GM23248 (cell line): ENCODE results near the gene MYO5C. TPM values are rescaled to one million over a fixed set of nuclear protein-coding genes. Genes with fewer than 3 reads are reported as not detected.

Experiments used
- DNase-seq: peaks from one replicate; pipeline ENCODE4 v3.0.0-alpha.2; 2015
- H2AFZ ChIP-seq: fragments of 200-600 bp; sonication (generic); 2 replicates; pipeline ENCODE4 v1.6.1; 2016; ENCODE audit warnings: antibody characterized with exemption
- H3F3A ChIP-seq: fragments of 200-600 bp; sonication (generic); 2 replicates; pipeline ENCODE4 v1.6.1; 2016; ENCODE audit warnings: mild to moderate bottlenecking, antibody characterized with exemption, mixed run types; ENCODE audit not compliant: insufficient read depth
- H3K27ac ChIP-seq: fragments of 200-600 bp; sonication (generic); 2 replicates; pipeline ENCODE4 v1.5.1; 2016; ENCODE audit warnings: mild to moderate bottlenecking
- H3K27me3 ChIP-seq: fragments of 200-600 bp; sonication (generic); replicated peaks from 2 replicates; pipeline ENCODE4 v1.6.1; 2016; ENCODE audit warnings: mild to moderate bottlenecking; ENCODE audit not compliant: insufficient read depth
- H3K36me3 ChIP-seq: fragments of 200-600 bp; sonication (generic); 2 replicates; pipeline ENCODE4 v1.6.1; 2016; ENCODE audit warnings: low read depth, mild to moderate bottlenecking
- H3K4me1 ChIP-seq: fragments of 200-600 bp; sonication (generic); 2 replicates; pipeline ENCODE4 v1.6.1; 2016; ENCODE audit warnings: mild to moderate bottlenecking; ENCODE audit not compliant: insufficient read depth
- H3K4me2 ChIP-seq: fragments of 200-600 bp; sonication (generic); one replicate; pipeline ENCODE4 v1.6.1; 2016; ENCODE audit warnings: mild to moderate bottlenecking; ENCODE audit not compliant: unreplicated experiment
- H3K4me3 ChIP-seq: fragments of 200-600 bp; sonication (generic); 2 replicates; pipeline ENCODE4 v1.5.1; 2016; ENCODE audit warnings: mild to moderate bottlenecking
- H3K79me2 ChIP-seq: fragments of 200-600 bp; sonication (generic); 2 replicates; pipeline ENCODE4 v1.6.1; 2016; ENCODE audit warnings: mild to moderate bottlenecking; ENCODE audit not compliant: insufficient read depth
- H3K9ac ChIP-seq: fragments of 200-600 bp; sonication (generic); 2 replicates; pipeline ENCODE4 v1.6.1; 2016; ENCODE audit warnings: mild to moderate bottlenecking
- H3K9me2 ChIP-seq: fragments of 200-600 bp; sonication (generic); 2 replicates; pipeline ENCODE4 v1.6.1; 2016; ENCODE audit warnings: mixed run types, mild to moderate bottlenecking, moderate library complexity; ENCODE audit not compliant: insufficient read depth
- H3K9me3 ChIP-seq: fragments of 200-600 bp; sonication (generic); one replicate; pipeline ENCODE4 v1.6.1; 2017; ENCODE audit warnings: low read depth
- H4K20me1 ChIP-seq: fragments of 200-600 bp; sonication (generic); 2 replicates; pipeline ENCODE4 v1.6.0; 2016; ENCODE audit not compliant: insufficient read depth
- EZH2 ChIP-seq: fragments of 200-600 bp; sonication (generic); IDR thresholded peaks from 2 replicates; pipeline ENCODE4 v1.6.1; 2018; ENCODE audit warnings: antibody characterized with exemption, mild to moderate bottlenecking; ENCODE audit not compliant: insufficient read depth, poor library complexity, severe bottlenecking
- EZH2phosphoT487 ChIP-seq: fragments of 200-600 bp; sonication (generic); IDR thresholded peaks from 2 replicates; pipeline ENCODE4 v1.6.1; 2018; ENCODE audit warnings: antibody characterized with exemption, moderate library complexity, mild to moderate bottlenecking, low read depth; ENCODE audit not compliant: insufficient read depth
- WGBS, 2 experiments: methylation state at CpG; one replicate each; pipeline ENCODE4 v1.1.6; 2015 to 2017; ENCODE audit warnings: low lambda C conversion rate in 2 of 2, low coverage in 1 of 2; ENCODE audit errors: missing lambda C conversion rate in 2 of 2; 5-methylcytosine and 5-hydroxymethylcytosine counted together
- in situ Hi-C: fragments of 300-500 bp; cut with MboI; formaldehyde crosslinking; loops from 2 replicates; pipeline ENCODE4 v1.15.0; 2020
- polyA plus RNA-seq: library from polyadenylated mRNA; unstranded; fragments of >200 nt; fragmentation: Nextera tagmentation; extraction: Ambion mirVana; gene quantifications from 2 replicates; pipeline ENCODE4 v1.2.1, GENCODE V29; 2016
- total RNA-seq: library from RNA; depleted of rRNA; stranded (reverse); fragments of >200 nt; shearing (Covaris generic); gene quantifications from 2 replicates; pipeline ENCODE4 v1.2.3, GENCODE V29; 2014

The MYO5C gene
- total and polyA plus RNA-seq, 2 experiments from 2014 or later = not detected

GRCh38 chr15:52340093-52340492 lies 44.5 kb upstream of the MYO5C start:
- WGBS, 2 experiments = 95 to 96% methylated on average over 16 of the region's 16 CpGs

GRCh38 chr15:52338891-52339290 lies 43.3 kb upstream of the MYO5C start:
- no peak for TF ChIP-seq EZH2
- no peak for TF ChIP-seq EZH2phosphoT487
- no peak for DNase-seq
- H3K27ac ChIP-seq = no peak overlapping the region
- no peak overlapping the region for H2AFZ ChIP-seq
- no peaks in the 10 kb centered on the region for H3K9me2 ChIP-seq
- H3K27me3 ChIP-seq = no peaks in the 10 kb centered on the region
- in situ Hi-C loops = loop anchor here (25.0 kb wide), 1 partner anchor 398 kb away; no protein-coding TSS in a partner anchor
- H4K20me1 ChIP-seq = no peaks in the 10 kb centered on the region
- 96 to 100% methylated on average over 1 of the region's 1 CpG for WGBS, 2 experiments
- peaks cover 23% of the 10 kb centered on the region for H3F3A ChIP-seq
- no peak overlapping the region for H3K4me2 ChIP-seq
- no peaks in the 10 kb centered on the region; the same call in 1 of the 2 replicates for H3K36me3 ChIP-seq
- no peak overlapping the region for H3K9ac ChIP-seq
- H3K9me3 ChIP-seq = no peaks in the 10 kb centered on the region
- H3K4me1 ChIP-seq = peaks cover 29% of the 10 kb centered on the region
- no peaks in the 10 kb centered on the region for H3K79me2 ChIP-seq
- no peak overlapping the region for H3K4me3 ChIP-seq

More at GRCh38 chr15:52340093-52340492, 44.5 kb upstream of the MYO5C start:
- H3K9me2 ChIP-seq = no peaks in the 10 kb centered on the region
- H3K9me3 ChIP-seq = no peaks in the 10 kb centered on the region
- H4K20me1 ChIP-seq = no peaks in the 10 kb centered on the region
- no peak overlapping the region for H2AFZ ChIP-seq
- in situ Hi-C loops = loop anchor here (25.0 kb wide), 1 partner anchor 397 kb away; no protein-coding TSS in a partner anchor
- H3K79me2 ChIP-seq = no peaks in the 10 kb centered on the region
- H3K36me3 ChIP-seq = no peaks in the 10 kb centered on the region; the same call in 1 of the 2 replicates
- H3K27ac ChIP-seq = no peak overlapping the region
- no peak overlapping the region for H3K4me3 ChIP-seq
- H3K4me2 ChIP-seq = no peak overlapping the region
- no peaks in the 10 kb centered on the region for H3K27me3 ChIP-seq
- TF ChIP-seq EZH2 = no peak
- TF ChIP-seq EZH2phosphoT487 = no peak
- H3F3A ChIP-seq = peaks cover 12% of the 10 kb centered on the region
- no peak overlapping the region for H3K9ac ChIP-seq
- no peak for DNase-seq
- peaks cover 21% of the 10 kb centered on the region for H3K4me1 ChIP-seq

GRCh38 chr15:52338058-52338457 lies 42.5 kb upstream of the MYO5C start:
- Histone ChIP-seq H3K27ac (no peak overlapping the region), H3K79me2 (no peaks in the 10 kb centered on the region), H3K27me3 (no peaks in the 10 kb centered on the region), H4K20me1 (no peaks in the 10 kb centered on the region), H3K9me2 (no peaks in the 10 kb centered on the region), H2AFZ (no peak overlapping the region), H3F3A (peaks cover 23% of the 10 kb centered on the region), H3K4me2 (no peak overlapping the region), H3K4me3 (no peak overlapping the region), H3K9ac (no peak overlapping the region), H3K9me3 (no peaks in the 10 kb centered on the region), H3K36me3 (no peaks in the 10 kb centered on the region; the same call in 1 of the 2 replicates), H3K4me1 (peaks cover 30% of the 10 kb centered on the region)
- TF ChIP-seq EZH2phosphoT487 (no peak), EZH2 (no peak)
- WGBS, 2 experiments = 98 to 99% methylated on average over 3 of the region's 3 CpGs
- in situ Hi-C loops = loop anchor here (25.0 kb wide), 1 partner anchor 399 kb away; no protein-coding TSS in a partner anchor
- DNase-seq = no peak

- 86 to 88% methylated on average over 5 of the region's 5 CpGs for WGBS, 2 experiments
- no peaks in the 10 kb centered on the region for H3K9me3 ChIP-seq
- H3K79me2 ChIP-seq = no peaks in the 10 kb centered on the region
- H3K27me3 ChIP-seq = no peaks in the 10 kb centered on the region
- peaks cover 23% of the 10 kb centered on the region for H3F3A ChIP-seq
- DNase-seq = peak; percentile 78
- no peak overlapping the region for H3K27ac ChIP-seq
- no peaks in the 10 kb centered on the region; the same call in 1 of the 2 replicates for H3K36me3 ChIP-seq
- no peaks in the 10 kb centered on the region for H4K20me1 ChIP-seq
- H3K4me3 ChIP-seq = no peak overlapping the region
- peak overlapping the region; percentile 20 for H3K4me2 ChIP-seq
- in situ Hi-C loops = loop anchor here (25.0 kb wide), 1 partner anchor 400 kb away; no protein-coding TSS in a partner anchor
- no peak overlapping the region for H2AFZ ChIP-seq
- no peaks in the 10 kb centered on the region for H3K9me2 ChIP-seq
- TF ChIP-seq EZH2phosphoT487 (no peak), EZH2 (no peak)
- H3K9ac ChIP-seq = no peak overlapping the region
- peaks cover 30% of the 10 kb centered on the region for H3K4me1 ChIP-seq
These were observed 41.7 kb upstream of the MYO5C start for GRCh38 chr15:52337198-52337853.
